ENCODE results near the gene E2F2. TPM values are rescaled to one million over a fixed set of nuclear protein-coding genes. Genes with fewer than 3 reads are reported as not detected.

Gene E2F2
- total RNA-seq, 2 donors from 2014 or later = 0.14 to 0.35 TPM

DNA sequence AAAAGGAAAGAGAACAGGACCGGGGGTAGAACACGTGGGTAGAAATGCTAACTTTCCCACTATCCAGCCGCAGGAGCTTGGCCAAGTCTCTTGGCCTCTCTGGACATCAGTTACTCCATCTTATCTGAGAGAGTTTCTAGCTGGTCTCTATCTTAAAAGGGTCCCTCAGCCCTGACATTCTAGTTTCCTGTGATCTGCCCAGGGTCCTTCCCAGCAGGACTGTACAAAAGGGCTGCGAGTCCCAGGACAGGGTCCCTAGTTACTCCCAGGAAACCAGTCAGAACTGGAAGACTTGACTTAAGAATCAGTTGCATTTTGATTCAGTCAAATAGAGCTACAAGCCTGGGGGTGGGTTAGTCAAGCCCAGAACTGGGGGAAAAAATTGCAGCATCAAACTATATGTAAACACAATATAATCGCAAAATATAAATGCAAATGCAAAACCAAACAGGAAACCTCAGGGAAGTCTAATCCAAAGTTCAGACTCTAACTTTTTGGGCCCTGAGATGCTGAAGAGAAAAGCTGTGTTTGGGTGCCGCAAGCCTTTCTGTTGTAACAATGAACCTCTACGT lies 49.9 kb downstream of the E2F2 start:
- H3K36me3 ChIP-seq = no peaks in the 10 kb centered on the region
- H3K4me3 ChIP-seq = no peak overlapping the region
- TF ChIP-seq, protein P1, sequence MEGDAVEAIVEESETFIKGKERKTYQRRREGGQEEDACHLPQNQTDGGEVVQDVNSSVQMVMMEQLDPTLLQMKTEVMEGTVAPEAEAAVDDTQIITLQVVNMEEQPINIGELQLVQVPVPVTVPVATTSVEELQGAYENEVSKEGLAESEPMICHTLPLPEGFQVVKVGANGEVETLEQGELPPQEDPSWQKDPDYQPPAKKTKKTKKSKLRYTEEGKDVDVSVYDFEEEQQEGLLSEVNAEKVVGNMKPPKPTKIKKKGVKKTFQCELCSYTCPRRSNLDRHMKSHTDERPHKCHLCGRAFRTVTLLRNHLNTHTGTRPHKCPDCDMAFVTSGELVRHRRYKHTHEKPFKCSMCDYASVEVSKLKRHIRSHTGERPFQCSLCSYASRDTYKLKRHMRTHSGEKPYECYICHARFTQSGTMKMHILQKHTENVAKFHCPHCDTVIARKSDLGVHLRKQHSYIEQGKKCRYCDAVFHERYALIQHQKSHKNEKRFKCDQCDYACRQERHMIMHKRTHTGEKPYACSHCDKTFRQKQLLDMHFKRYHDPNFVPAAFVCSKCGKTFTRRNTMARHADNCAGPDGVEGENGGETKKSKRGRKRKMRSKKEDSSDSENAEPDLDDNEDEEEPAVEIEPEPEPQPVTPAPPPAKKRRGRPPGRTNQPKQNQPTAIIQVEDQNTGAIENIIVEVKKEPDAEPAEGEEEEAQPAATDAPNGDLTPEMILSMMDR (IDR thresholded peaks at IDR 0.05) = no peak
- no peaks in the 10 kb centered on the region for H3K27me3 ChIP-seq (replicated peaks; ENCODE audit: insufficient read depth)
- no peak for DNase-seq (ENCODE audit: low spot score)
- H3K9me3 ChIP-seq = no peaks in the 10 kb centered on the region
- H3K4me1 ChIP-seq (ENCODE audit: control insufficient read depth in 1 of 2, low read depth in 2 of 2) = peaks cover 0 to 41% of the 10 kb centered on the region in 2 donors
- no peak overlapping the region for H3K27ac ChIP-seq
- ATAC-seq (ENCODE audit: insufficient number of reproducible peaks, low FRiP score, low read depth) = no peak

DNA sequence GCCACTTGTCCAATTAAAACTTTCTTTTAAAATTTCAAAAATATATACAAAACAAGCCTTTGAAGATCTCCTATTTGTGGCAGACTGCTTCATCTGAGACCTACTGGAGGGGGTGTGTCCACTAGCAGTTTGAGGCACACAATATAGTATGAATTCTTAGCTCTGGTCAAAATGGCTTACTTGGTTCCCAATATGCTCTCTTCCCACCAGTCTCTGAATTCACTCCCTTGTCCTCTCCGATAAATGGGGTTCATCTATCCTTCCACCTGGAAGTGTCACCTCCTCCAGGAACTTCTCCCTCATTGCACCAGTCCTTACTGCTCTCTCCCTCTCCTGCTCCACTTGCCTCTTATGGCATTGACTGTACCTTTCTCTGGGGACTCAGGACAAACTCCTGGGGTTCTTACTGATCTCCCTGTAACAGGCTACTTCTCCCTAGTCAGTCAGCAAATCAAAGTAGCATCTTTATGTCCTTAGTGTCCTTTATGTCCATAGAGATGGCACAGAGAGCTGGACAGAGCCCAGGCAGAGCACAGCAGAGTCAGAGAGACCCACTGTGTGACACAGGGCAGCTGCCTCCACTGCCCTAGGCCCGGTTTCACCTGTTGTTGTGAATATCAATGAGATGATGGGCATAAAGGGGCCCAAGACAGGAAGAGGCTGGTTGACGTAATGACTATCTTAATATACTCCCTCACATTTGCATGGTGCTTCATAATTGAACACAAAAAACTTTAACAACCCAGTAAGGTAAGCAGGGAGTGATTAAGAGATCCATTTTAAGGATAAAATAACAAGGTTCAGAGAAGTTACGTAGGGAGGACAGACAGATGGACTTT lies 50.6 kb downstream of the E2F2 start:
- peaks cover under 1 to 47% of the 10 kb centered on the region in 2 donors for H3K4me1 ChIP-seq (ENCODE audit: control insufficient read depth in 1 of 2, low read depth in 2 of 2)

DNA sequence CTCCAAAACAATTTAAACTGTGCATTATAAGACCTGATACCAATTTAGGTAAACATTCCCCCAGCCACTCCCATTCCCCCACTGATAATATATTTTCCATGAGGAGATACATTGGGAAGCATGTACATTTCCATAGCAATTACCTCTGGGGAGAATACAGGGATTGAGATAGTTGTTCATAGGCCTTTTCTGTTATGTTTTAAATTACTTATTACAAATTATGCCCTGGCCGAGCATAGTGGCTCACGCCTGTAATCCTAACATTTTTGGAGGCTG lies 51.4 kb downstream of the E2F2 start:
- Histone ChIP-seq H3K27ac (no peak overlapping the region), H3K4me1 (ENCODE audit: control insufficient read depth in 1 of 2, low read depth in 2 of 2) (peaks cover 6 to 48% of the 10 kb centered on the region in 2 donors), H3K27me3 (replicated peaks; ENCODE audit: insufficient read depth) (no peaks in the 10 kb centered on the region), H3K9me3 (no peaks in the 10 kb centered on the region), H3K4me3 (no peak overlapping the region), H3K36me3 (no peaks in the 10 kb centered on the region)
- DNase-seq (ENCODE audit: low spot score) (no peak), ATAC-seq (ENCODE audit: insufficient number of reproducible peaks, low FRiP score, low read depth) (no peak)
- TF ChIP-seq, protein P1 (IDR thresholded peaks at IDR 0.05) = no peak

More for the DNA sequence above, 50.6 kb downstream of the E2F2 start:
- no peak for DNase-seq (ENCODE audit: low spot score)
- H3K9me3 ChIP-seq = no peaks in the 10 kb centered on the region
- TF ChIP-seq, protein P1 (IDR thresholded peaks at IDR 0.05) = no peak
- no peak for ATAC-seq (ENCODE audit: insufficient number of reproducible peaks, low FRiP score, low read depth)
- H3K4me3 ChIP-seq = no peak overlapping the region
- H3K36me3 ChIP-seq = no peaks in the 10 kb centered on the region
- H3K27me3 ChIP-seq (replicated peaks; ENCODE audit: insufficient read depth) = no peaks in the 10 kb centered on the region
- no peak overlapping the region for H3K27ac ChIP-seq

DNA sequence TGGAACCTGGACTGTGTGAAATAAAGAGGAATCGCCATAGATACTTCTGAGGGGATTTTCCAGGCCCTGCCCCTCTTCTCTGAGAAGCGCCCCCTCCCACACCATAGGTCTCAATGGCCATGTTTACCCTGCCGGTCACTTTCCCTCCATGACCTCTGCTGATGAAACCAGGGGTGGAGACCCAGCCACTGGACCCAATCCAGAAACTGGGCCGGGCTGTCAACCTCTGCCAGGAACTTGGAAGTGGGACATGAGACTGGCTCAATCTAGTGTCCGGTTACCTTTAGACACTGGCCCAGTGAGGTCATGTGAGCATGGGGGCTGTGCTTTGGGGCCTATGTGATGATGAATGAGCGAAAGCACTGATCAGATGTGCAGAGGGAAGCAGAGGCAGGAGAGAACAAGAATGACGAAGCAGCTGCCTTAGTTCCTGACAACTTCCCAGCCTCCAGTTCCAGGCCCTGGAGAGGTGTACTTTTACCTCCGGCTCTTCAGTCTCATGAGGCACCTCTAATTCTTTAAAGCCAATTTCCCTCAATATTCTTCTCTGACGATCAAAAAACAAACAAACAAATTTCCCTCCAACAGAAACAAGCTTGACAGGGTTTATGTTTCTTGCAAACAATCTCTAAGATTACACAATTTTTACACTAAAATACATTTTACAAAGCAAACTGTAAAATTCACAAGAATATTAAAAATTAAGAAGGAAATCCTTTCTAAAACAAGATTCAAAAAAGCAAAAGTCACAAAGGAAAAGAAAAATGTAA lies 52.0 kb downstream of the E2F2 start:
- no peak overlapping the region for H3K4me3 ChIP-seq
- H3K27me3 ChIP-seq (replicated peaks; ENCODE audit: insufficient read depth) = no peaks in the 10 kb centered on the region
- ATAC-seq (ENCODE audit: insufficient number of reproducible peaks, low FRiP score, low read depth) (peak; percentile 48), DNase-seq (ENCODE audit: low spot score) (peak; percentile 23)
- H3K36me3 ChIP-seq = no peaks in the 10 kb centered on the region
- no peaks in the 10 kb centered on the region for H3K9me3 ChIP-seq
- TF ChIP-seq, protein P1 (IDR thresholded peaks at IDR 0.05) = no peak
- H3K27ac ChIP-seq = no peak overlapping the region
- peaks cover 6 to 49% of the 10 kb centered on the region in 2 donors for H3K4me1 ChIP-seq (ENCODE audit: control insufficient read depth in 1 of 2, low read depth in 2 of 2)

All from thoracic aorta (tissue), 2 donors.